GM19395 (cell line): Measurements from ENCODE around the gene FBXW4.
"Not testable (repeated sequence)": the region's sequence is repeated elsewhere in the genome, so short reads cannot be mapped to it uniquely, and the experiment has no call there.

Experiments
- ATAC-seq: cut with Tn5 transposase; IDR thresholded peaks from one replicate; pipeline ENCODE4 v1.9.1; 2021; ENCODE audit warnings: mild to moderate bottlenecking, moderate library complexity; ENCODE audit not compliant: unreplicated experiment

FBXW4 gene

GRCh38 chr10:101618871-101619270 lies 76.1 kb downstream of the FBXW4 start:
- ATAC-seq, result no peak

GRCh38 chr10:101617824-101618568 lies 77.0 kb downstream of the FBXW4 start:
- peak; percentile 43 for ATAC-seq

GRCh38 chr10:101617102-101617823 lies 77.7 kb downstream of the FBXW4 start:
- ATAC-seq, result peak; percentile 64

GRCh38 chr10:101616415-101617101 lies 78.4 kb downstream of the FBXW4 start:
- no peak for ATAC-seq

- ATAC-seq, result no peak
These were observed 79.3 kb downstream of the FBXW4 start for GRCh38 chr10:101615525-101616116.

- no peak for ATAC-seq
These were observed 80.1 kb downstream of the FBXW4 start for GRCh38 chr10:101614663-101615524.

GRCh38 chr10:101613646-101614045 lies 81.3 kb downstream of the FBXW4 start:
- ATAC-seq, result no peak

GRCh38 chr10:101612872-101613271 lies 82.1 kb downstream of the FBXW4 start:
- ATAC-seq, result no peak

- no peak for ATAC-seq
These were observed 82.9 kb downstream of the FBXW4 start for GRCh38 chr10:101612086-101612485.

- ATAC-seq, result no peak
These were observed 83.7 kb downstream of the FBXW4 start for GRCh38 chr10:101611096-101611905.

- no peak for ATAC-seq
These were observed 85.5 kb downstream of the FBXW4 start for GRCh38 chr10:101609481-101609880.

- ATAC-seq, result no peak
These were observed 87.8 kb downstream of the FBXW4 start for GRCh38 chr10:101607124-101607523.

GRCh38 chr10:101602761-101603398 lies 92.1 kb downstream of the FBXW4 start:
- ATAC-seq, result no peak

- no peak for ATAC-seq
These were observed 93.4 kb downstream of the FBXW4 start for GRCh38 chr10:101601541-101601940.

GRCh38 chr10:101597091-101597900 lies 97.7 kb downstream of the FBXW4 start:
- no peak for ATAC-seq

GRCh38 chr10:101595591-101596433 lies 99.2 kb downstream of the FBXW4 start:
- ATAC-seq, result no peak

- ATAC-seq, result not testable (repeated sequence)
These were observed 101.6 kb downstream of the FBXW4 start for GRCh38 chr10:101593331-101593730.
